ENCODE data around the gene MLLT6. TPM values are rescaled to one million over a fixed set of nuclear protein-coding genes. Genes with fewer than 3 reads are reported as not detected.

MLLT6 gene
- total RNA-seq, 4 donors from 2014 or later: 68.7 to 272 (median 100) TPM

DNA sequence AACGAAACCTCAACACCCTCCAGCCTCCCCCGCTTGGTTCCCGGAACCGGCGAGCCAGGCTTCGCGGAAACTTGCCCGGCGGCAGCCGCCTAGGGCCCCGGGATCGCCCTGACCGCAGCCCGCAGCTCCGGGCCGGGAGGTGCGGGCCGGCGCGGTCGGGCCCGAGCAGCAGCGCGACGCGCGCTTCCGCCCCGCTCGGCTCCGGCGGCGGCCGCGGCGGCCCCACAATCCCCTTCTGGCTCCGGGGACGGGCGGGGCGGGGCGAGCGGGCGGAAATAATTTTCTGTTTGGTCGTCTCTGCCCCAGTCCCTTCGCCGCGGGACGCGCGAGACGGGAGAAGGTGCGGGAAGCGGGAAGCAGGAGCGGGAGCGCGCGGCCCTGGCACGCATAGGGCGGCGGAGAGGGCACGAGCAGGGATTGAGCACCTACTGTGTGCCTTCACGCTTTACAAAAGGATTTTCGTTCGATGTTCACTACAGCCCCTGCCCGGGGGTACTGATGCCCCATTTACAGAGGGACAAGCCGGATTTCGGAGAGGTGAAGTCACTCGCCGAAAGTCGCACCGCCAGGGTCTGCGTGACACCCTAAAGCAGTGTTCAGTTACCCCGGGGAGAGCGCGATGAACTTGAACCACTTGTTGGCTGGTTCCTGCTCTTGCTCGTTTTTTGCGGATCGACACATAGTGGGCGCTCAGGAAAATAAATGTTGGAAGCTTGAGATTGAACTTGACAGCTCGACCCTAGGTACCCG lies 2.7 kb upstream of the MLLT6 start:
- Histone ChIP-seq H3K36me3 (no peaks in the 10 kb centered on the region), H3K27me3 (no peaks in the 10 kb centered on the region), H3K9me3 (no peaks in the 10 kb centered on the region), H3K4me1 (peaks cover 14 to 39% (median 29%) of the 10 kb centered on the region in 4 donors), H3K4me3 (peak overlapping the region; percentile 74 to 95 (median 92)), H3K27ac (peak overlapping the region; percentile 99)
- TF ChIP-seq POLR2AphosphoS5 (IDR thresholded peaks at IDR 0.05) (peak; percentile 87 to 96 (median 96)), POLR2A (IDR thresholded peaks at IDR 0.05) (peak; percentile 87), EP300 (IDR thresholded peaks at IDR 0.05; ENCODE audit: low read depth) (no peak)
- TF ChIP-seq, protein P1, sequence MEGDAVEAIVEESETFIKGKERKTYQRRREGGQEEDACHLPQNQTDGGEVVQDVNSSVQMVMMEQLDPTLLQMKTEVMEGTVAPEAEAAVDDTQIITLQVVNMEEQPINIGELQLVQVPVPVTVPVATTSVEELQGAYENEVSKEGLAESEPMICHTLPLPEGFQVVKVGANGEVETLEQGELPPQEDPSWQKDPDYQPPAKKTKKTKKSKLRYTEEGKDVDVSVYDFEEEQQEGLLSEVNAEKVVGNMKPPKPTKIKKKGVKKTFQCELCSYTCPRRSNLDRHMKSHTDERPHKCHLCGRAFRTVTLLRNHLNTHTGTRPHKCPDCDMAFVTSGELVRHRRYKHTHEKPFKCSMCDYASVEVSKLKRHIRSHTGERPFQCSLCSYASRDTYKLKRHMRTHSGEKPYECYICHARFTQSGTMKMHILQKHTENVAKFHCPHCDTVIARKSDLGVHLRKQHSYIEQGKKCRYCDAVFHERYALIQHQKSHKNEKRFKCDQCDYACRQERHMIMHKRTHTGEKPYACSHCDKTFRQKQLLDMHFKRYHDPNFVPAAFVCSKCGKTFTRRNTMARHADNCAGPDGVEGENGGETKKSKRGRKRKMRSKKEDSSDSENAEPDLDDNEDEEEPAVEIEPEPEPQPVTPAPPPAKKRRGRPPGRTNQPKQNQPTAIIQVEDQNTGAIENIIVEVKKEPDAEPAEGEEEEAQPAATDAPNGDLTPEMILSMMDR (IDR thresholded peaks at IDR 0.05): peak in 1 of 5 experiments; percentile 11
- DNase-seq: peak; percentile 91
- 0% methylated on average over 62 of the region's 81 CpGs; no CpG with 5 or more reads in 1 of the 2 donors for WGBS, 2 donors (ENCODE audit: low coverage in 1 of 2)
- in situ Hi-C loops (cut with MboI; ENCODE audit: low pct_ligation_motif_present in 1 of 4, low pct_unique_long_range_greater_than_20kb in 1 of 4, low sequenced_read_pairs in 3 of 4): no loop called here
- intact Hi-C loops (cut with DNase I; ENCODE audit: low total_unique reads): loop anchor here (2.0 kb wide), 1 partner anchor 28 kb away; the partner anchor contains the start of gene CISD3

DNA sequence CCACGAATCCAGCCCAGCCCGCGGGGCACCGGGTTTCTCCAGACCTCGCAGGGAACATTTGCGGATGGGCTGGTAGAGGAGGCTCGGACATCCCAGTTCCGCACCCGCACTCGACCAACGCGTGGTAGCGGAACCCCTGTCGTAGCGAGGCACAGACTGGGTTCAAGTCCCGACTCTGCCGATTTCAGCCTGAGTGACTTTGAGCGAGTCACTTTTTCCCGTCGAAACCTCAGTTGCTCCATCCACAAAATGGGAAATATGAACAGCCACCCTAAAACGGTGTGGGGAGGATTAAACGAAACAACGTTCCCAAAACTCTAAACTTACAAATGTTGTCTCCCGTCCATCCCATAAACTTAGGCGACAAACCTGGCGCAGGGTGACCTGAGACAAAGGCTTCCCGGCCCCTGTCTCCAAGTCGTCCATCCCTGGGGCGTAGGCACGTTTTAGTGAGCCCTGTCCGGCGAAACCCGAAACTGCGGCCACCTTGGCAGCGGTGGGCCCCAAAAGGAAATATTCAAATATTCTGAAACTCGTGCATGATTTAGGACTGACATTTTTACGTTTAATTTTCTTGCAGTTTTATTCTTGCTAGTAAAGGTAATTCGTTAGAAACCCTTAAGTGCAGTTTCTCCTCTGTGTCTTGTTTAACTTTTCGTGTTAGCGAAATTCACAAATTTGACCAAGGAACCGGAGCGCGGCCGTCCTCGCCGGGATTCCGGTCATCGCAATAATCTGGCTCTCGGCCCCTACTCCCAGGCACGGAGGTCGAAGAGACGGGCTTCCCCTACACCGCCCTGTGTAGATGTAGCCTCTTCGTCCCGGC lies 1.9 kb upstream of the MLLT6 start:
- Histone ChIP-seq H3K9me3 (no peaks in the 10 kb centered on the region), H3K27me3 (no peaks in the 10 kb centered on the region), H3K4me3 (peak overlapping the region; percentile 56 to 95 (median 92)), H3K36me3 (no peaks in the 10 kb centered on the region), H3K4me1 (peaks cover 14 to 42% (median 30%) of the 10 kb centered on the region in 4 donors), H3K27ac (peak overlapping the region; percentile 99)
- intact Hi-C loops (cut with DNase I; ENCODE audit: low total_unique reads): loop anchor here (2.0 kb wide), 1 partner anchor 28 kb away; the partner anchor contains the start of gene CISD3
- 0 to 1% methylated on average over 22 to 52 of the region's 55 CpGs for WGBS, 2 donors (ENCODE audit: low coverage in 1 of 2)
- in situ Hi-C loops (cut with MboI; ENCODE audit: low pct_ligation_motif_present in 1 of 4, low pct_unique_long_range_greater_than_20kb in 1 of 4, low sequenced_read_pairs in 3 of 4): no loop called here
- TF ChIP-seq POLR2A (IDR thresholded peaks at IDR 0.05) (no peak), POLR2AphosphoS5 (IDR thresholded peaks at IDR 0.05) (no peak), EP300 (IDR thresholded peaks at IDR 0.05; ENCODE audit: low read depth) (no peak)
- TF ChIP-seq, protein P1 (IDR thresholded peaks at IDR 0.05): no peak
- peak; percentile 59 for DNase-seq

DNA sequence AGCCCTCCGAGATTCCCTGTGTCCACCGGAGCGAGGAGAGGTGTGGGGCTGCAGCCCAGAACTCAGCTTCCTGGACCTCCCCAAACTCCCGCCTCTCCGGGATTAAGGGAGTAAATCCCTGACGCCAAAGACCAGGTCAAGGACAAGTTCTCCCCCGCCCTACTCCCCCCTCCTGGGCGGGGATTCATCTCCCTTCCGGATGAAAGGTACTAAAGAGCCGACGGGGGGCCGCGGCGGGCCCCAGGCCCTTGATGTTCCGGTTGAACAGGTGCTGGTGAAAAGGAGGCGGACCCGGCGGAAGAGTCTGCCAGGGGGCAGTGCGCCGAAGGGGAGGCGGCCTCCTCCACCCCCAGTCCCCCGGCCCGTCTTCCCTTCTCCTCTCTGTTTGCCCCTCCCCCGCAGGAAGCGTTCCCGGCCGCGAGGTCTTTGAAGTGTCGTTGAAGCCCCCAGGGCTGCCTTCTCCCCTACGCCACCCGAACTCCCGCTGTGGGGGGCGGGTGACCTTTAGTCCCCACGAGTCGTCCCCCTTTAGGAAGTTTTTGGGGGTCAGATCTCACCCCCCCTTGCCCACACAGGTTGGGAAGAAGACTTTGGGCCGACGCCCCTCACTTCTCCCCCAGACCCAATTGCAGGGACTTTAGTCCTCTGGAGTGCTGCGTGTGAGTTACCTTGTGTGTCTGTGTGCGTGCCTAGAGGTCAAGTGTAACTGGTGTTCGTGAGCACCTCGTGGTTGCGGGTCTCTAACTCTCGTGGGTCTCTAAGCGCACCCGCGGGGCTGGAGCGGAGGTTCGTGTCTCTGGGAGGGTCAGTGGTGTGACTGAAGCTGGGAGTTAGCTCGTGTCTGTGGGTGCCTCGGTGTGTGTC lies 1.1 kb upstream of the MLLT6 start:
- DNase-seq: peak; percentile 93
- peaks cover 14 to 42% (median 30%) of the 10 kb centered on the region in 4 donors for H3K4me1 ChIP-seq
- no peaks in the 10 kb centered on the region for H3K27me3 ChIP-seq
- peak overlapping the region; percentile 56 to 95 (median 92) for H3K4me3 ChIP-seq
- H3K27ac ChIP-seq: peak overlapping the region; percentile 99
- no peaks in the 10 kb centered on the region for H3K9me3 ChIP-seq
- in situ Hi-C loops (cut with MboI; ENCODE audit: low pct_ligation_motif_present in 1 of 4, low pct_unique_long_range_greater_than_20kb in 1 of 4, low sequenced_read_pairs in 3 of 4): no loop called here
- no peaks in the 10 kb centered on the region for H3K36me3 ChIP-seq
- intact Hi-C loops (cut with DNase I; ENCODE audit: low total_unique reads): loop anchor here (2.0 kb wide), 1 partner anchor 27 kb away; the partner anchor contains the start of gene CISD3
- TF ChIP-seq POLR2A (IDR thresholded peaks at IDR 0.05) (peak; percentile 54), EP300 (IDR thresholded peaks at IDR 0.05; ENCODE audit: low read depth) (peak; percentile 2), POLR2AphosphoS5 (IDR thresholded peaks at IDR 0.05) (peak in 2 of 3 donors; percentile 67 to 72)
- TF ChIP-seq, protein P1 (IDR thresholded peaks at IDR 0.05): no peak
- 0 to 1% methylated on average over 1 to 45 of the region's 50 CpGs for WGBS, 2 donors (ENCODE audit: low coverage in 1 of 2)
